ENCODE results near the gene PRDM11.
A peak's percentile ranks its signal among the peaks of the same experiment; 100 is the strongest.

The PRDM11 gene

GRCh38 chr11:45141631-45142030, 4.8 kb upstream of the PRDM11 start:
- no peak for DNase-seq (ENCODE audit: low read depth)

GRCh38 chr11:45142241-45143055, 4.0 kb upstream of the PRDM11 start:
- DNase-seq (ENCODE audit: low read depth) = no peak

- DNase-seq (ENCODE audit: low read depth) = no peak
Measured at GRCh38 chr11:45143494-45143893, 2.9 kb upstream of the PRDM11 start.

- no peak for DNase-seq (ENCODE audit: low read depth)
Measured at GRCh38 chr11:45144126-45145082, 2.0 kb upstream of the PRDM11 start.

- DNase-seq (ENCODE audit: low read depth) = no peak
Measured at GRCh38 chr11:45145083-45145378, 1.4 kb upstream of the PRDM11 start.

GRCh38 chr11:45145379-45146071, 914 bp upstream of the PRDM11 start:
- no peak for DNase-seq (ENCODE audit: low read depth)

DNA sequence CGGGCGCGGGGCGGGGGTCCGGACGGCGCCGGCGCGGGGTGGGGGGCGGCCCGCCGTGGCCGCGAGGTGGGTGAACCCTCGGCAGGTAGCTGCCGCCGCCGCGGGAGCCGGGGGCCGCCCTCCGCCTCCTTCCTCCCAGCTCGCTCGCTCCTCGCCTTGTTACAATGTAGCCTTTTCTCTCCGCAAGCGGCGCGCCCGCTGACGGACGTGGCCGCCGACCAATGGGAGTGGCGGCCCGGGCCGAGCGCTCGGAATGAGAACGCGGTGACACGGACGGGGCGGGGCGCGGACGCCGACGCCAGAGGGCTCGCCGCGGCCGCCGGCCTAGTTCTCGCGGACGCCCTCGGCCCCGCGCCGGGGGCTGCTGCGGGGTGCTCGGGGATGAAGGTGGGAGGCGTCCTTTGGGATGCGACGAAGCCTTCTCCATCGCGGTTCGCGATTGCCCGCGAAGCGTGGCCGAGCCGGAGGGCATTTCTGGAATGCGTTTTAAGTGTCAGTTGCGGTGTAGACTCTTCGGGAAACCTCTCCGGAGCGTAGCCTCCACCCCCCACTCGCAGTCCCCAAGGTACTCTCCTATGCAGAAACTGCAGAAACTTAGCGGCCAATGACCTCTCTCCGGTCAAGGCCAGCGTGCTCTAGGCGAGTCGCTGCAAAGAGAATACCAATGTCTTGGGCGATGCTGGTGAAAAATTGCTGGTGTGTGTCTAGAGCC, 734 bp downstream of the PRDM11 start:
- DNase-seq (ENCODE audit: low read depth) = peak; percentile 85

DNA sequence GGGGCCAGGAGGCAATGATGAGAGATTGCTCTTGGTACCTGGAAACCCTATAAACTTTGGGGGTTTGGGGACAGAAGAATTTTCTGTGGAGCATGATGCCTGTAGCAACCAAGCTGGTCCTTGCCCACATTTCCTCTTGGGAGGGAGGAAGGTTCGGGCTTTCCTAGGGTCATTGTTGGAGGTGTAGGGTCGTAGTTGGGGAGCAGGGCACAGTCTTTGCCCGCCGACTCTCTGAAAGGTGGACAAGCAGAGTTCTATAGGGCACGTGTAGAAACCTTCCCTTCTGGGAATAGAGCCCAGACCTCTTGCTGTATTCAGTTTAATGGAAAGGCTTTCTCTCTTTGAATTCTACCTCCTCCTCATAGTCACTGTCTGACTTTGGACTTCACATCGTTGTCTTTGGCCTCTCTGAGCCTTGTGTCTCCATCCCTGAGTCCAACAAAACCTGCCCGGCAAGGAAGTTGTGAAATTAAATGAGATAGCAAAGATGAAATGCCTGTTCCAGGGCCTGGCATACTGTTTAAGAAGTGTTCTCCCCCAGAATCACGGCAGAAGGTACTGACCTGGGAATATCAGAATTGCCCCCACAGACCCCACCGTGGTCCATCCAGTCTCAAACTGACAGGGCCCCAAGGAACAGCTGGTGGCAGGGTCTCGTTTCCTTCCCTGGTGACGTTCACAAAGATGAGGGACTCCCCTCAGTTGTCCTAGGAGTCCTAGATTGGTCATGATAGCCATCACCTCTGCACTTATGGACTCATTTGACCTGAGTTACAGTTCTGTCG, 1.6 kb downstream of the PRDM11 start:
- no peak for DNase-seq (ENCODE audit: low read depth)

DNA sequence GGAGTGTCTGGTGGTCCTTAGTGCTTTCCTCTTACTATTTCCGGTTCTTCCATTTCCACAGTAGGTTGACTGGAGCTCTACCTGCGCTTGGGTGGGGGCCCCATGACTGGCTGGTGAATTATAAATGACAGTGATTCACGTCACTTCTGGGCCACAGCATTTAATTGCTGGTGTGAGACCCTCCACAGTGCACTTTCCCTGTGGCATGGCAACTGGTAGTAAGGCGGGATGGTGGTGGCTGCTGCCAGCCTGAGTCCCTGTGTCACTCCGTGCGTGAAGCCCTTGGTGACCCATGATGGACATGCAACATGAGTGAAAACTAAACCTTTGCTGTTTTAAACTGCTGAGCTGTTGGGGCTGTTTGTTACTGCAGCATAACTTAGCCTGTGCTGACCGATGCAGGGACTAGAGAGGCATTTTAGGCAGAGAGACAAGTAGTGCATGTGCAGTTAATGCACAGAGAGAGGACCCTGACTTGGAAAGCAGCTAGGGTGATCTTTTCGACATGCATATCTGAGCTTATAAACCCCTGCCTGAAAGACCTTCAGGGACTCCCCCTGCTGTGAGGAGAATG, 3.1 kb downstream of the PRDM11 start:
- DNase-seq (ENCODE audit: low read depth) = no peak

- no peak for DNase-seq (ENCODE audit: low read depth)
Measured at GRCh38 chr11:45150301-45150700, 3.9 kb downstream of the PRDM11 start.

GRCh38 chr11:45150943-45151342, 4.5 kb downstream of the PRDM11 start:
- no peak for DNase-seq (ENCODE audit: low read depth)

- DNase-seq (ENCODE audit: low read depth) = no peak
Measured at GRCh38 chr11:45151362-45151982, 5.0 kb downstream of the PRDM11 start.

GRCh38 chr11:45152740-45153595, 6.5 kb downstream of the PRDM11 start:
- no peak for DNase-seq (ENCODE audit: low read depth)

GRCh38 chr11:45154276-45154675, 7.8 kb downstream of the PRDM11 start:
- no peak for DNase-seq (ENCODE audit: low read depth)

DNA sequence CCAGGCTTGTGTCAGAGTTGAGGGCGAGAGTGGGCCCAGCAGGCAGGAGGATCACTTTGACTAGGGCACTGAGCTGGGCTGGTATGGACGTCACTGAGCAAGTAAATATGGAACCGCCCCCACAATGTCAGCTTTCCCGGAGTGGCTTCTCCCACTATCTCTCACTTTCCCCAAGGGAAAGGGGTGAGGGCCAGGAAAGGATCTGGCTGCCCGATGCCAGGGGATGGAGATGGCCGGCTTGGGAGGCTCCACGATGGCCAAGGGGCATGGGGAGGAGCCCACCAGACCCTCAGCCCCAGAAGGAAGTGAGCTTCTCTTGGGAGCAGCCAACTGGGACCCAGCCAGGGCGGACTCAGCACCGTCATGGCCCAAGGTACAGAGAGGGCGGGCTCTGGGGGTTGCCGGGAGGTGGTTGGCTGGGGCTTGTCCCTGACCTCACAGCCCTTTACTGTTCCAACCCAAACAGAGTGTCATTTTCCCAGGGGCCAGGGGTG, 8.7 kb downstream of the PRDM11 start:
- DNase-seq (ENCODE audit: low read depth) = no peak

DNA sequence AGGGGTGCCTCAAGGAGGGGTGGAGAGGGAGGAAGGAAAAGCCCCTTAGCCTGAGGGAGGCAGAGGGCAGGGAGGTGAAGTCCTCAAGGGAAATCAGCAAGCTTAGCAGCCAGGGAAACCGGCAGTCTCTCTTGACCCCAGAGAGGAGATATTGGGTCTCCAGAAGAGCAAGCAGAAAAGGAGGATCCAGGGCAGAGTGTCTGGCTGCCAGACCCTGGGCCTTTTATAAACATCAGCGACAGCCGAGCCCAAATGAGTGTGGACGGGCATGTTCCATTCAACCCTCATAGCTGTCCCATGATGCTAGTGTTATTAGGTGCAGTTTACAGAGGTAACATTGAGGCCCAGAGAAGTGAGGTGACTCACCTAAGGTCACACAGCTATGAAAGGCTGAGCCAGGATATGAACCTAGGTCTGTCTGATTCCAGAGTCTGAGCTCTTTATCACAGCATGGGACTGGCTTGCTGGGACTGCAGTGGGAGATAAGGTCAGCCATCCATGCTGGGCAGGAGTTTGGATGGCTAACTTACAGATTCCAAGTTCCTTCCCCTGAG, 9.3 kb downstream of the PRDM11 start:
- no peak for DNase-seq (ENCODE audit: low read depth)

DNA sequence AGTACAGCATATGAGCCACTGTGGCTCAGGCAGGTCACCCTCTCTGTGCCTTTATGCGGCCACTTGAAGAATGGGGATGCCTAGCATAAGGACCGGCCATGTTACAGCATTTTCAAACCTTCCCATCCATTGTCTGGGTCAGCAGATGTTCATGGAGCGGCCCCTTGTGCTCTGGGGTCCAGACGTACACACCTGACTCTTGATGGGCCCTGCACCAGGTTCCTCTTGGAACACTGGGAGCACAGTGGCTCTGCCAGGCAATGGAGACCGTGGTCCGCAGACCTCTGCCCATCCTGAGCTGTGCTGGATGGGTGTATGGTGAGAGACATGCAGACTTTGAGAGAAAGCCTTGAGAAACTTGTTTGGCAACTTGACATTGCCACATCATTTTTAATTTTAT, 9.8 kb downstream of the PRDM11 start:
- DNase-seq (ENCODE audit: low read depth) = no peak

DNA sequence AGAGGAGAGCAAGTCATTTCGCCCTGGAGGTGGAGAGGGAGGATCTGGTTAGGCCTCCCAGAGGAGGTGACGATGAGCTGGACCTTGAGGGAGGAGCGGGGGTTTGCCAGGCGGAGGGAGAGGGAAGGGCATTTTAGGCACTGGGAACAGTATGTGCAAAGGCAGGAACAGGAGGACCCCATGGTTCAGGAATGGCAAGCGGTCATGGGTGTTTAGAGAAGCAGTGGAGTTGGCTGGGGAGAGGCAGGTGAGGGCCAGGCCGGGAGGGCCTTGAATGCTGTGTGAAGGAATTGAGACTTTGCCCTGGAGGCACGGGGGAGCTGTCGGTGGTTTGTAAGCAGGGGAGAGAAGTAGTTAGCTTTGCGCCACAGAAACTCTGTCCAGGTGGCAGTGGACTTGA, 10.3 kb downstream of the PRDM11 start:
- DNase-seq (ENCODE audit: low read depth) = no peak
